ENCODE measurements around the gene ARHGAP26.
"Not testable (repeated sequence)": the region's sequence is repeated elsewhere in the genome, so short reads cannot be mapped to it uniquely, and the experiment has no call there.

The ARHGAP26 gene

DNA sequence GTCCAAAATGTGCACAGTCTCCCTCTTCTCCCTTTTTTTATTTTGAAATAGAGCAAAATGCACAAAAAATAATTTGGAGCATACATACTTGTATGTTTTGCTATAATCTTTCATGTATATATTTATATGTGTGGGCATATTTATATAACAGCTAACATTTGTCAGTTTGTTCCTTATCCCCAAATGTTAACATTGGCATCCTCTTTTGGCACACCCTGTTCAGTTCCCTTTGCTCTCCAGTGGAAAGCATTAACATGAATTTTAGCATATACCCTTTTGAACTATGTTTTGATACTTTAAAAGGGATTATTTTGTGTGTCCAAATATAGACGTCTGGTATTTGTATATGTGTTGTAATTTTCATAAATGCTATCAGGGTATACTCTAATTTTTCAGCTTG, 306.2 kb downstream of the ARHGAP26 start:
- no peak for DNase-seq

DNA sequence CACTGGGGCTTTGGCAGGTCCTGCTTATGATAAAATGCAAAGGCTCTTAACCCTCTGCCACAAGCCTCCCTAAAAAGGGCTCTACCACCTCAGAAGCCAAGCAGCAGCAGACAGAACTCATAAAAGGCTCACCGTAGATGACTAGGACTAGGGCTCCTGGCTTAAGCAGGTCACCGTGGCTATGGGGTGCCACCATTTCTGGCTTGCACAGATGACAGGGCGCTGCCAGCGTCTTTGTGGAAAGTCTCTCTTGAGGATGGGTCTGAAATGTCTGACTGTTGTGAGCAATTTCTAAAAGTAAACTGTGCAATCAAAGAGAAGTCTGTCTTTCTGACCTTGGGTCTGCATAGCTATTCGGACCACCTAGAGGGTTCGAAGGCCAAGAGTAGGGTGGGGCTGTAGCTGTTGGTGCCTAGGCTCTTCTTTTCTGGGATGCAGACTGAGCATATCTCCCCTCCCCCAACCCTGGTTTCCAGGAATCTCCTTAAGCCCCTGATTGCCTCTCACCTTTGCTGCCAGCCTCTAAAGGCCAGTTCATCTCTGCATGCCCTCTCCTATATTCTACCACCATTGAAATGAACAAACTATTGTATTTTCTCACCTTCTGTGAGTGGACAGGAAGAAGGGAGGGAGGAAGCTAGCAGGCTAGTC, 307.4 kb downstream of the ARHGAP26 start:
- no peak for DNase-seq

- DNase-seq = no peak
These were observed 308.1 kb downstream of the ARHGAP26 start for GRCh38 chr5:143078313-143078712.

DNA sequence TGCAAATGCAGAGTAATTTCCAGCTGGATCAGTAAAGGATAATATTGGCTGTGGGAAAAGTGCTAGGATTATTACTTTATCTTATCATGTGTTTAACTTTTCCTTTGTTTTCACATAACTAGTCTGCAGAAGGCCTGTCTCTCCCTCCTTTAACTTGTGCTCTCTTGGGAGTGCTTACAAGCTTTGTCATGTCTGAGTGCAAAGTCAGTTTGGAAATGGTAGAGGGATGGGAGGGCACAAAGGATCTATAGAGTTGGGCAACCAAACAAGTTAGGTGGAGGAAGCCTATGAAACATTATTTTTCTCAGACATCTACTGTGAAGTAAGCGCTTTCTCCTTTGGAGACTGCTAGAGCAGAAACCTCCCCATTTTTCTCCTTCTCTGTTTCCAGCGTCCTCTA, 308.8 kb downstream of the ARHGAP26 start:
- DNase-seq = no peak

GRCh38 chr5:143080407-143080806, 310.2 kb downstream of the ARHGAP26 start:
- DNase-seq = no peak

DNA sequence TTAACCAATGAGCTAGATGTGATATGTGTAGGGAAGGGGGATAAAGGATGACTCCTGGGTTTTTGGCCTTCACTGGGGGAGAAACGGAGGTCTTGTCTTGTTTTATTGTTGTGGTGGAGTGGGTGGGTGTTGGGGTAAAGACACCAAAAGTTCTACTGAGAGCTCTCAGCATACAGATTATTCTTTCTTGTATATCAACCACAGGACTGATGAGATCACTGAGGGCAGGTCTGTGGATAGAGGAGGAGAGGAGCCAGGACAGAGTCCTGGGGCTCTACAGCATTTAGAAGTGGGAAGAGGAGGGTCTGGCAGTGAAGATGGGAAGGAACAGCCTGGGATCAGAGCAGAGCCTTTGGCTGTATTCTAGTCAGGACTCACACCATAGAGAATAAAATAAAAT, 310.8 kb downstream of the ARHGAP26 start:
- DNase-seq = no peak

DNA sequence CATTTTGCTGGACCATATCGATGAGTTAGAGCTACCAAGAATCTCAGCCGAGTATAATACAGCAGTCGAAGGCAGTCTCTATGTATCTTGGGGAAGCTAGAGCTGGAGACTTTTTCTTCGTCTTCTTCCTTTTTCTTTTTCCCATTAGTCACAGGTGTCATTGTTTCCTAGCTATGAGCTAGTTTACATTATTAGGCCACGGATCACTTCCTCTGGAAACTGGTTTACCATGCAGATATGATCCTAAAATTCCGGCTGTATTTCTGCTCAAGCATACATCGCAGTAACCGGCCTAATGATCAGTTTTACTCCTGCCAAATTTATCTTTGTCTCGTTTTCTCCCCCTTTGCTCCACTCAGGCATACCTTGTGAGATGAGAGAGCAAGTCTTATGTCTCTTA, 312.8 kb downstream of the ARHGAP26 start:
- DNase-seq = no peak

DNA sequence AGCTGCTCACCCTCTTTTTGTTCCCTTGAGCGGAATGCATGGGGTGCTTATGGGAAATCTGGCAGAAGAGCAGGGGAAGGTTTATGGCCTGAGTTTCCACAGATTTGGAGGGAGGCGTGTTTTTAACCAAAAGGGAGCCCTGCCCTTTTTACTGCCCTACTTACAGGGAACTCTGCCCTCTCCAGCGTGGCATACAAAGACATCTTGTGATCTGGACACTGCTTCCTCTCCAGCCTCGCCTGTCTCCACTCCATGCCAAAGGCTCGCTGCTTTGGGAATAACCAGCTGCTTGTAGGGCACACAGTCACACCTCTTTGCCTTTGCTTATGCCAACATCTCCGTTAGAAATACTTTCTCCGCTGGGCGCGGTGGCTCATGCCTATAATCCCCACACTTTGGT, 314.2 kb downstream of the ARHGAP26 start:
- no peak for DNase-seq

DNA sequence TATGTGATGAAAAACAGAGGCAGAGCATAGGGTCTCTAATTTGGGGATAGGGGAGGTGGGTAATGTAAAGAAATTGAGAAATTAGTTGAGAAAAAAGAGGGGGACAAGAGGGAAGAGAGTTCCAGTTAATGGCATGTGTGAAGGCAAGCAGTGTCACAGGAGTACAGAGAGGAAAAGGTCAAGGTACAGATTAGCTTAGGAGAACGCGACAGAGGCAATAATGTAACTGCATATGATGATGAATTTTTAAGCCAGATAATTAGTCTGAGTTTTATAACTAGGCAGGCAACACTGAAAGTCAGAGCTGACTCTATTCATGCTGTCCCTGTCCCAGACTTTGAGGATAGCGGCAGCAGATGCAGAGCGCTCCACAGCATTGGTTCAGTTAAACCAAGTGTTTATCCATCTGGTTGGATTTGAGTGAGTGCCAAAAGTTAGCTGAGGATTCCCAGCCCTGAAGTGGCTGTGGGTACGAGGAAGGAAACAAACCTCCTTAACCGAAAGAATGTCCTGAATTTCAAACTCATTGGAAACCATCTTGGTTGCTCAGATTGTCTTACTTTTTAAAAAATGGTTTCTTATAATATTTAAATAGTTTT, 315.2 kb downstream of the ARHGAP26 start:
- no peak for DNase-seq

GRCh38 chr5:143086546-143086907, 316.4 kb downstream of the ARHGAP26 start:
- no peak for DNase-seq

DNA sequence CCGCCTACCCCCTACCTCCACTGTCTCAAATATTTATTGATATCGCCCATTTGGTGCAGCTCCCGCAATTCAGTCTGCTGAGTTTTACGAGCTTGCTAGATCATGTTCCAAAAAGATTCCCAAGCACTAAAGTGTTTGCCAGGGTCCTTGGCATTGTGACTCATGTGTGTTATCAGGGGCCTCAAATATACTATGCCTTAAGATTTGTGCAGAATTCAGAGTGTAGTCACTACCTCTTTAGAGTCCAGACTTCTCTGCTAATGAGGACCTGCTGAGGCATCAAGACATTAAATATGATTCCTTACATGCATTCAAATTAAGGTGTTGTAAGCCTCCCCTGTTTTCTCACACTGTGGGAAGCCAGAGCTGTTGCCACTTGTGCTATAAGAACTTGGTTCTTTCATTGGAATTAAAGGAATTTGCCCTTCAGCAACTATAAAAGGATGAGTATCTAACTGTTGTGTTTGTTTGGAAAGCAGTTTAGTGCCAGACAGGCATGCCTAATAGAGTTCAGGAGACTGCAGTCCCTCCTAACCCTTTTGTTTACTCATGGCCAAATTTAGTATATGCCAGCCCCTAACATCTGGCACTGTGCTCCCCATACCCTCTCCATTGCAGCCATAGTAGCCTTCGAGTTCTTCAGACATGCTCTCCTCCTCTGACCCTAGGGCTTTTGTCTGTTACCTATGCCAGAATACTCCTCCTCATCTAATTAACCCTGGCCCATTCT, 316.9 kb downstream of the ARHGAP26 start:
- DNase-seq = peak; percentile 28

DNA sequence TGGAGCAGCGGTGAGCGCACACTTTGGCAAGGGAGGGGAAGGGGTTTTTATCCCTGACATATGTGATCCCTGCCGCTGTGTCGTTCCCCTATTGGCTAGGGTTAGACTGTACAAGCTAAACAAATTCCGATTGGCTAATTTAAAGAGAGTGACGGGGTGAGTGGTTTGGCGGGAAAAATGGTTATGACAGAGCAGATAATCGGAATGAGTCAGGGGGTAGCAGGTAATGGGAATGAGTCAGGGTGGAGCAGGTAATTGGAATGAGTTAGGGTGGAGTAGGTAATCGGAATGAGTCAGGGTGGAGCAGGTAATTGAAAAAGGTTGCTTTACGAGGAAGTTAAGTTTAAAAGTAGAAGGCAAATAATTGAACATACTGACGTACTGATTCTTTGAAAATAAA, 318.5 kb downstream of the ARHGAP26 start:
- DNase-seq = not testable (repeated sequence)

GRCh38 chr5:143090044-143090443, 319.9 kb downstream of the ARHGAP26 start:
- not testable (repeated sequence) for DNase-seq

DNA sequence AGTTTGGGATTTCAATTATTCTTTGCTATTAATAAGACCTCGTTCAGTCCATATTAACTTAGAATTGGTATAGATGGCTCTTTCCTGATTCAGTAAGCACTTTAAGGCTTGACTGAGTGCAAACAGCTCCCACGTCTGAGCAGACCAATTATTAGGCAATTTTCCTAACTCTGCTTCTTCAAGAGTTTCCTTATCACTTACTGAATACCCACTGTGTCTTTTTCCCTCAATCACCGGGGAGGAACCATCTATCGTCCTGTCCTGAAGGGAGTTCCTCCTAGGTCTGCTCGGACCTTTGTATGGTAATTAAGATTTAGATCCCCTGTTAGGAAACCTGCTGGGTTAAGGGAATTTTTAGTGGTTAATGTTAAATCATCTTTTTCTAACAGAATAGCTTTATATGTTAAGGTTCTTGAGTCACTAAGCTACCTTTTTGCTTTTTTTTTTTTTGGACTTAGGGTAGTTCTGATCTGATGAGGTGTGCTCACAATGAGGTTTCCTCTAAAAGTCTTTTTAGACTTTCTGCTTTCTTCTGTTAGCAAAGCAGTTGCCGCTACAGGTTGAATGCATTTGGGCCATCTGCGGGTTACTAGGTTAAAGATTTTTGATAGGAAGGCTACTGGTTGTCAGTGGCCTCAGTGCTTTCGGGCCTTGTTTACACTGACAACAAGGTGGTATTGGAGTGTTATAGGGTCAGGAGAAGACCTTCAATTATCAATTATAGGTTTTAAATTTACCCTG, 322.7 kb downstream of the ARHGAP26 start:
- DNase-seq = not testable (repeated sequence)

DNA sequence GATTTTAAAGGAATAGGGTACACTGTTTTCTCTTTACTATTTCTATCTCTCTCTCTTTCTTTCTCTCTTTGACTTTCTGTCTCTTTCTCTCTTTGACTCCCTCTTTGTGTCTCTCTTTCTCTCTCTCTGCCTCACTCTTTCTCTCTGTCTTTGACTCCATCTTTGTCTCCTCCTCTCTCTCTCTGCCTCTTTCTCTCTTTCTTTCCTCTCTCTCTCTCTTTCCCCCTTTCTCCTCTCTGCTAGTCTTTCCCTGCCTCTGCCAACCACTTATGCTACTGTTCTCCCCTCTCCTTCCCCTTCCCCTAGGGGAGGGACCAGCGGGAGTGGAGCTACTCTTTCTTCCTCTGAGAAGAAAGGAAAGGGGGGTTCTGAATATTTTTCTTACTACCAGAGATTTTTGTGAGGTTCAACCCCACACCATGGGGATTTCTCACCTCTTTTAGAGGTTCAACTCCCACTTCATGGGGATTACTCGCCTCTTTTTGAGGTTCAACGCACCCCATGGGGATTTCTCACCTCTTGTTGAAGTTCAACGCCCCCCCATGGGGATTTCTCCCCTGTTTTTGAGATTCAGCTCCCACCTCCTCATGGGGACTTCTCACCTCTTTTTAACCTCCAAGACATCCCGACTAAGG, 323.4 kb downstream of the ARHGAP26 start:
- no peak for DNase-seq

GRCh38 chr5:143094087-143094521, 323.9 kb downstream of the ARHGAP26 start:
- DNase-seq = no peak

DNA sequence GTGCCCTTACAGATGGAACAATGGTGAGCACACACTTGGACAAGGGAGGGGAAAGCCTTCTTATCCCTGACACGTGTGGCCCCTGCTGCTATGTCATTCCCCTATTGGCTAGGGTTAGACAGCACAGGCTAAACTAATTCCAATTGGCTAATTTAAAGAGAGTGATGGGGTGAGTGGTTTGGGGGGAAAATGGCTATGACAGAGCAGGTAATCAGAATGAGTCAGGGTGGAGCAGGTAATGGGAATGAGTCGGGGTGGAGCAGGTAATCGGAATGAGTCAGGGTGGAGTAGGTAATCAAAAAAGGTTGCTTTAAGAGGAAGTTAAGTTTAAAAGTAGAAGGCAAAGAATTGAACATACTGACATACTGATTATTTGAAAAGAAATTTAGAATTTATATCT, 324.4 kb downstream of the ARHGAP26 start:
- DNase-seq = not testable (repeated sequence)

DNA sequence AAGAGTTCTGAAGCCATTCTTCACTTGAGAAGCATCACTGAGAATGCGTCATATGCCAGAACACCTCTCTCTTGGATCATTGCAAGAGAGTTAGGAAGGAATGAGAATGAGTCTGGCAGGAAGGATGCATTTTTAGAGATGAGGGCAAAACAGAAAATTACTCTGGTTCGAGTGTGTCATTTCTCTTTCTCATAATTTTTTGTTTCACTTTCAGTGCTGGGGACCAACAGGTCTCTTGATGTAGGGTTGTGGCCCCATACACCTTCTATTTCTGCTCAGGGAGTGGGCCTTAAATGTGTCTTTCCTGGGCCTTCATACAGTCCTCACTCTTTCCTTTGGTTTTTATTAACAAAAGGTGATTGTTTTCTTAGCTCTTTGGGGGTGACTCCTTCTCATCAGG, 330.9 kb downstream of the ARHGAP26 start:
- DNase-seq = no peak

GRCh38 chr5:143101725-143102386, 331.7 kb downstream of the ARHGAP26 start:
- no peak for DNase-seq

GRCh38 chr5:143102411-143102810, 332.2 kb downstream of the ARHGAP26 start:
- no peak for DNase-seq

DNA sequence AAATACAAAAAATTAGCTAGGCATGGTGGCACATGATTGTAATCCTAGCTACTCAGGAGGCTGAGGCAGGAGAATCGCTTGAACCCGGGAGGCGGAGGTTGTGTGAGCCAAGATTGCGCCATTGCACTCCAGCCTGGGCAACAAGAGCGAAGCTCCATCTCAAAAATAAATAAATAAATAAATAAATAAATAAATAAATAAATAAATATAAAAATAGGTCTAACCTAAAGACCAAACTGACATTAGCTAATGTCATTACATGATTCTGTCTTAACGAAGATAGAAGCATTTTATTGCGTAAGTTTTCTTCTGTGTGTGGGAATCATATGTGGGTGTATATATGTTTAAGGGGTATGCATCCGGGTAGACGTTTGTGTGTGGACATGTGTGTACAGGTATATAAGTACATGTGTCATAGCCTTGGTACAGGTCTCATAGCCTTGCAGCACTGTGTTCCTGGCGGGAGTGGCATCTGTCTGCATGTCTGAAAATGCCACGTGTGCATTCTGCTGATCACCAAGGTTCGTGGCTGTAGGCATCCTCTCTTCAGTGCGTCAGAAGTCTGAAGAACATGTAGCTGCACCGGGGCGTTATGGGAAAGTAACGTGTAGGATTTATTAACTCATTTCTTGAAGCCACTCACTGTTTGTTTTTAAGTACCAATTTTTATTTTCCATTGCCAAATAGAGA, 335.2 kb downstream of the ARHGAP26 start:
- DNase-seq = no peak

GRCh38 chr5:143106174-143106573, 336.0 kb downstream of the ARHGAP26 start:
- peak; percentile 33 for DNase-seq

Data from kidney glomerular epithelial cell (primary cell).